Stimulated activated naive B cell treated with anti-CD40 and anti-IgM and Interleukin-4, amounts not matched to agents 10 μg/mL and 1 μg/mL and 100 μg/mL, for 72 hours (primary cell): Measurements from ENCODE around the gene IQCK.

Experiments used
- ATAC-seq, 2 donors: fragments of 150-1000 bp; cut with Tn5 transposase; replicated peaks; 2 replicates each; pipeline ENCODE4 v1.10.0; 2021; ENCODE audit warnings: moderate library complexity in 1 of 2
- DNase-seq: peaks from one replicate; pipeline ENCODE4 v3.0.0; 2021
- H3K27ac Mint-ChIP-seq: one replicate; pipeline ENCODE4 v1.8.0; 2022; ENCODE audit warnings: mild to moderate bottlenecking, mixed read lengths
- H3K27me3 Mint-ChIP-seq, 2 donors: one replicate each; pipeline ENCODE4 v1.8.0; 2022; ENCODE audit warnings: mixed read lengths in 2 of 2
- H3K36me3 Mint-ChIP-seq, 2 donors: one replicate each; pipeline ENCODE4 v1.8.0; 2022; ENCODE audit warnings: mixed read lengths in 2 of 2, mild to moderate bottlenecking in 1 of 2
- H3K4me1 Mint-ChIP-seq, 2 donors: one replicate each; pipeline ENCODE4 v1.8.0; 2022; ENCODE audit warnings: mixed read lengths in 2 of 2, mild to moderate bottlenecking in 1 of 2
- H3K4me3 Mint-ChIP-seq, 2 donors: one replicate each; pipeline ENCODE4 v1.8.0; 2022; ENCODE audit warnings: mild to moderate bottlenecking in 2 of 2, mixed read lengths in 2 of 2, moderate library complexity in 1 of 2
- H3K9me3 Mint-ChIP-seq, 2 donors: one replicate each; pipeline ENCODE4 v1.8.0; 2022; ENCODE audit warnings: mixed read lengths in 2 of 2, mild to moderate bottlenecking in 1 of 2

IQCK gene

GRCh38 chr16:19879241-19879792, 161.2 kb downstream of the IQCK start:
- Mint-ChIP-seq H3K36me3 (no peaks in the 10 kb centered on the region), H3K27ac (no peak overlapping the region), H3K4me3 (no peak overlapping the region), H3K27me3 (peaks cover 39 to 64% of the 10 kb centered on the region in 2 donors), H3K4me1 (peaks cover 4 to 25% of the 10 kb centered on the region in 2 donors), H3K9me3 (no peaks in the 10 kb centered on the region)
- ATAC-seq (no peak), DNase-seq (no peak)

GRCh38 chr16:19881028-19881427, 163.0 kb downstream of the IQCK start:
- Mint-ChIP-seq H3K4me3 (no peak overlapping the region), H3K27me3 (peaks cover 49 to 71% of the 10 kb centered on the region in 2 donors)

GRCh38 chr16:19881783-19882182, 163.7 kb downstream of the IQCK start:
- Mint-ChIP-seq H3K9me3 (no peaks in the 10 kb centered on the region), H3K36me3 (no peaks in the 10 kb centered on the region), H3K4me1 (peaks cover 17 to 41% of the 10 kb centered on the region in 2 donors), H3K27ac (no peak overlapping the region), H3K27me3 (peaks cover 46 to 69% of the 10 kb centered on the region in 2 donors), H3K4me3 (no peak overlapping the region)
- DNase-seq (no peak), ATAC-seq (no peak)

More at GRCh38 chr16:19881028-19881427, 163.0 kb downstream of the IQCK start:
- DNase-seq (no peak), ATAC-seq (no peak)
- Mint-ChIP-seq H3K27ac (no peak overlapping the region), H3K9me3 (no peaks in the 10 kb centered on the region), H3K36me3 (no peaks in the 10 kb centered on the region), H3K4me1 (peaks cover 14 to 35% of the 10 kb centered on the region in 2 donors)

- DNase-seq: no peak
- Mint-ChIP-seq H3K4me1 (peaks cover 17 to 41% of the 10 kb centered on the region in 2 donors), H3K36me3 (no peaks in the 10 kb centered on the region), H3K9me3 (no peaks in the 10 kb centered on the region), H3K4me3 (no peak overlapping the region), H3K27me3 (peaks cover 45 to 68% of the 10 kb centered on the region in 2 donors), H3K27ac (no peak overlapping the region)
- ATAC-seq: no peak
These were observed 164.1 kb downstream of the IQCK start for GRCh38 chr16:19882186-19882585.

- Mint-ChIP-seq H3K4me1 (peaks cover 17 to 41% of the 10 kb centered on the region in 2 donors), H3K36me3 (no peaks in the 10 kb centered on the region), H3K27me3 (peaks cover 45 to 68% of the 10 kb centered on the region in 2 donors), H3K4me3 (no peak overlapping the region), H3K27ac (no peak overlapping the region), H3K9me3 (no peaks in the 10 kb centered on the region)
- DNase-seq (no peak), ATAC-seq (no peak)
These were observed 164.6 kb downstream of the IQCK start for GRCh38 chr16:19882646-19883045.

- no peaks in the 10 kb centered on the region for H3K9me3 Mint-ChIP-seq
- H3K4me1 Mint-ChIP-seq: peaks cover 17 to 41% of the 10 kb centered on the region in 2 donors
- H3K36me3 Mint-ChIP-seq: no peaks in the 10 kb centered on the region
- DNase-seq (no peak), ATAC-seq (no peak)
- no peak overlapping the region for H3K27ac Mint-ChIP-seq
- peaks cover 45 to 68% of the 10 kb centered on the region in 2 donors for H3K27me3 Mint-ChIP-seq
- H3K4me3 Mint-ChIP-seq: peak overlapping the region in 1 of 2 donors; percentile 47
These were observed 165.4 kb downstream of the IQCK start for GRCh38 chr16:19883296-19883965.

- no peak overlapping the region for H3K27ac Mint-ChIP-seq
- H3K4me3 Mint-ChIP-seq: peak overlapping the region; percentile 74 to 79
- DNase-seq (no peak), ATAC-seq (no peak)
- H3K27me3 Mint-ChIP-seq: peaks cover 47 to 68% of the 10 kb centered on the region in 2 donors
- H3K36me3 Mint-ChIP-seq: no peaks in the 10 kb centered on the region
- H3K9me3 Mint-ChIP-seq: no peaks in the 10 kb centered on the region
- H3K4me1 Mint-ChIP-seq: peaks cover 17 to 41% of the 10 kb centered on the region in 2 donors
These were observed 166.0 kb downstream of the IQCK start for GRCh38 chr16:19883966-19884485.

- Mint-ChIP-seq H3K4me3 (peak within 1 kb of the TSS; percentile 79 to 87), H3K27me3 (peaks cover 49 to 61% of the 10 kb centered on the region in 2 donors), H3K27ac (peak within 1 kb of the TSS; percentile 48), H3K4me1 (peaks cover 17 to 41% of the 10 kb centered on the region in 2 donors), H3K9me3 (no peaks in the 10 kb centered on the region), H3K36me3 (no peaks in the 10 kb centered on the region)
- peak; percentile 46 to 47 for ATAC-seq
- no peak for DNase-seq
These were observed 166.8 kb downstream of the IQCK start, which contains the start of gene GPRC5B for GRCh38 chr16:19884611-19885450. Gene GPRC5B, minus strand, starts transcription at chr16:19884848. Its CDS starts 12,003 bp downstream, at chr16:19872845.

GRCh38 chr16:19885451-19886072, 167.5 kb downstream of the IQCK start:
- H3K9me3 Mint-ChIP-seq: no peaks in the 10 kb centered on the region
- peaks cover 17 to 41% of the 10 kb centered on the region in 2 donors for H3K4me1 Mint-ChIP-seq
- H3K4me3 Mint-ChIP-seq: peak overlapping the region; percentile 79 to 87
- peak overlapping the region; percentile 48 for H3K27ac Mint-ChIP-seq
- no peaks in the 10 kb centered on the region for H3K36me3 Mint-ChIP-seq
- DNase-seq (no peak), ATAC-seq (peak; percentile 29 to 33)
- peaks cover 48 to 59% of the 10 kb centered on the region in 2 donors for H3K27me3 Mint-ChIP-seq

- Mint-ChIP-seq H3K9me3 (no peaks in the 10 kb centered on the region), H3K4me3 (peak overlapping the region; percentile 79 to 87), H3K36me3 (no peaks in the 10 kb centered on the region), H3K4me1 (peaks cover 17 to 41% of the 10 kb centered on the region in 2 donors), H3K27ac (no peak overlapping the region), H3K27me3 (peaks cover 41 to 52% of the 10 kb centered on the region in 2 donors)
- ATAC-seq (peak; percentile 79 to 85), DNase-seq (peak; percentile 75)
These were observed 168.2 kb downstream of the IQCK start for GRCh38 chr16:19886073-19886941.

GRCh38 chr16:19888834-19889233, 170.8 kb downstream of the IQCK start:
- no peak overlapping the region for H3K4me3 Mint-ChIP-seq
- no peak overlapping the region for H3K27ac Mint-ChIP-seq
- H3K36me3 Mint-ChIP-seq: no peaks in the 10 kb centered on the region
- no peaks in the 10 kb centered on the region for H3K9me3 Mint-ChIP-seq
- ATAC-seq (no peak), DNase-seq (no peak)
- peaks cover 27 to 34% of the 10 kb centered on the region in 2 donors for H3K27me3 Mint-ChIP-seq
- H3K4me1 Mint-ChIP-seq: peaks cover 17 to 28% of the 10 kb centered on the region in 2 donors

- H3K9me3 Mint-ChIP-seq: no peaks in the 10 kb centered on the region
- ATAC-seq (no peak), DNase-seq (no peak)
- no peak overlapping the region for H3K4me3 Mint-ChIP-seq
- peaks cover 4 to 7% of the 10 kb centered on the region in 2 donors for H3K4me1 Mint-ChIP-seq
- H3K27ac Mint-ChIP-seq: no peak overlapping the region
- H3K36me3 Mint-ChIP-seq: no peaks in the 10 kb centered on the region
- peaks cover 7 to 15% of the 10 kb centered on the region in 2 donors for H3K27me3 Mint-ChIP-seq
These were observed 172.8 kb downstream of the IQCK start for GRCh38 chr16:19890901-19891300.

GRCh38 chr16:19892902-19893301, 174.8 kb downstream of the IQCK start:
- no peak overlapping the region for H3K4me3 Mint-ChIP-seq
- no peak for ATAC-seq

More at GRCh38 chr16:19892902-19893301, 174.8 kb downstream of the IQCK start:
- Mint-ChIP-seq H3K4me1 (no peaks in the 10 kb centered on the region), H3K27me3 (peaks cover 10 to 16% of the 10 kb centered on the region in 2 donors), H3K9me3 (no peaks in the 10 kb centered on the region), H3K27ac (no peak overlapping the region), H3K36me3 (no peaks in the 10 kb centered on the region)
- no peak for DNase-seq
